GM12892 (cell line): ENCODE results near the gene ST3GAL3.

Experiments used
- DNase-seq: peaks from one replicate; pipeline ENCODE4 v3.0.0; 2011; ENCODE audit not compliant: insufficient read length
- FAIRE-seq: peaks from 2 replicates; lab custom pipeline; 2011; peaks lifted over from hg19 to GRCh38; lab: Jason Lieb, UNC
- POLR2A ChIP-seq: IDR thresholded peaks from 2 replicates; pipeline ENCODE4 v1.6.1; 2011; ENCODE audit warnings: low read depth, low read length, control low read depth
- POLR2AphosphoS5 ChIP-seq: IDR thresholded peaks from 2 replicates; pipeline ENCODE4 v1.6.1; 2011; ENCODE audit warnings: low read depth, low read length, control low read depth
- TAF1 ChIP-seq: IDR thresholded peaks from 2 replicates; pipeline ENCODE4 v1.6.1; 2011; ENCODE audit warnings: low read depth, mild to moderate bottlenecking, control low read depth, low read length, borderline replicate concordance

ST3GAL3 gene

GRCh38 chr1:43853161-43853921, 146.0 kb downstream of the ST3GAL3 start:
- TF ChIP-seq TAF1 (no peak), POLR2AphosphoS5 (no peak), POLR2A (no peak)
- DNase-seq, result no peak

GRCh38 chr1:43854473-43854872, 147.1 kb downstream of the ST3GAL3 start:
- DNase-seq (no peak), FAIRE-seq (no peak)

More at GRCh38 chr1:43853161-43853921, 146.0 kb downstream of the ST3GAL3 start:
- peak; percentile 69 for FAIRE-seq

GRCh38 chr1:43856188-43856587, 148.9 kb downstream of the ST3GAL3 start:
- DNase-seq (no peak), FAIRE-seq (no peak)
- TF ChIP-seq TAF1 (no peak), POLR2AphosphoS5 (no peak), POLR2A (no peak)

More at GRCh38 chr1:43854473-43854872, 147.1 kb downstream of the ST3GAL3 start:
- TF ChIP-seq POLR2A (no peak), POLR2AphosphoS5 (no peak), TAF1 (no peak)

GRCh38 chr1:43857163-43857562, 149.8 kb downstream of the ST3GAL3 start:
- TF ChIP-seq POLR2AphosphoS5 (no peak), POLR2A (no peak), TAF1 (no peak)
- FAIRE-seq (no peak), DNase-seq (no peak)

GRCh38 chr1:43858324-43858723, 151.0 kb downstream of the ST3GAL3 start:
- TF ChIP-seq POLR2AphosphoS5, result no peak
- no peak for TF ChIP-seq TAF1
- no peak for TF ChIP-seq POLR2A
- DNase-seq (no peak), FAIRE-seq (no peak)

- DNase-seq (no peak), FAIRE-seq (no peak)
- TF ChIP-seq POLR2A (no peak), TAF1 (no peak), POLR2AphosphoS5 (no peak)
Measured at GRCh38 chr1:43861337-43861736, 154.0 kb downstream of the ST3GAL3 start.

- no peak for DNase-seq
- TF ChIP-seq POLR2AphosphoS5 (no peak), TAF1 (no peak), POLR2A (no peak)
- FAIRE-seq, result no peak
Measured at GRCh38 chr1:43861988-43862735, 154.8 kb downstream of the ST3GAL3 start.

GRCh38 chr1:43864111-43865045, 157.0 kb downstream of the ST3GAL3 start:
- DNase-seq (no peak), FAIRE-seq (no peak)
- TF ChIP-seq POLR2AphosphoS5 (no peak), TAF1 (no peak), POLR2A (no peak)

GRCh38 chr1:43866201-43866600, 158.9 kb downstream of the ST3GAL3 start:
- TF ChIP-seq POLR2AphosphoS5 (no peak), TAF1 (no peak), POLR2A (no peak)
- DNase-seq (no peak), FAIRE-seq (no peak)

GRCh38 chr1:43867976-43868740, 160.8 kb downstream of the ST3GAL3 start:
- TF ChIP-seq POLR2A, result no peak
- DNase-seq, result no peak
- FAIRE-seq, result no peak
